GM19397 (cell line): ENCODE results near the gene DPCD.
"Not testable (repeated sequence)": the region's sequence is repeated elsewhere in the genome, so short reads cannot be mapped to it uniquely, and the experiment has no call there.

Experiments
- ATAC-seq: cut with Tn5 transposase; IDR thresholded peaks from one replicate; pipeline ENCODE4 v1.9.1; 2021; ENCODE audit warnings: mild to moderate bottlenecking, moderate library complexity; ENCODE audit not compliant: unreplicated experiment

DPCD gene

DNA sequence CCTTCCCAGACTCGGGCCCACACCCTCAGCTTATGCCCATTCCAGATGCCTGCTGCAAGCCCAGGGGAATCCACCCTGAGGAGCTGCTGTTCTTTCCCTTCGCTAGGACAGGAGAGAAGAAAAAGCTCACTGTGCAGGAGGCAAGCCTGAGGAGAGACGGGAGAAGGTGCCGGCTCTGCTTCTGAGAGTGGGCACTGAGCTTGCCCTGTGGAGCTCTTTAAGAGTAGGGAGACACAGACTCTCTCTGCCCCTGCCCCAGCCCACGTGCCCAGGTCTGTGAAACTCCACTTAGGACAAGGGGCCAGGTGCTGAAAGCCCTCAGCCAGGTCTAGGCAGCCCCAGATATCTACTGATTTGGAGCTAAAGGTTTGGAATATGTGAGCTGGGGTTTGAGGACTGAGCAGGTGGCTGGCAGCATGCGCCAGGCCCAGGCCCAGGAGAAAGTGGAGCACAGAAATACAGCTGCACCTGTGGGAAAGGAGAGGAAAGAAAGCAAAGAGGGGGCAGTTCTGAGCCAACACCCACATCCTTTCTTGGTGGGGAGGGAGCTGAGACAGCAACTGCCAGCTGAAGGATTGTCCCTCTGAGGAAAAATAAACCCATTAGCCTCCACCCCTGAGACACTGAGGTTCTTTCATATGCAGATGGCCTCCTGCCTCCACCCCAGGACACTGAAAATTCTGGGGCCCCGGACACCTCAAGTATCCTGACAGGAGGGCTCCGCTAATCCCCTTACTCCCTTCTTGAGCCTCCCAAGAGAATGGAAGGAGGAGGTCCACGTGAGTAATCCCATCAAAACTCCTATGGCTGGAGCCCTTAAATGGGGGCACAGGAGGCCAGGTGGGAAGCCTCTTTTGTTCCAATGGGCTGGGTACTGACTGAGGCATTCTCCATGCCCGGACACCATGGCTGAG lies 7.4 kb upstream of the DPCD start:
- ATAC-seq, result no peak

- ATAC-seq, result no peak
These were observed 2.3 kb upstream of the DPCD start for GRCh38 chr10:101585841-101586240.

- no peak for ATAC-seq
These were observed 758 bp downstream of the DPCD start for GRCh38 chr10:101588879-101589278.

GRCh38 chr10:101593331-101593730 lies 5.2 kb downstream of the DPCD start:
- not testable (repeated sequence) for ATAC-seq

GRCh38 chr10:101595591-101596433 lies 7.7 kb downstream of the DPCD start:
- no peak for ATAC-seq

DNA sequence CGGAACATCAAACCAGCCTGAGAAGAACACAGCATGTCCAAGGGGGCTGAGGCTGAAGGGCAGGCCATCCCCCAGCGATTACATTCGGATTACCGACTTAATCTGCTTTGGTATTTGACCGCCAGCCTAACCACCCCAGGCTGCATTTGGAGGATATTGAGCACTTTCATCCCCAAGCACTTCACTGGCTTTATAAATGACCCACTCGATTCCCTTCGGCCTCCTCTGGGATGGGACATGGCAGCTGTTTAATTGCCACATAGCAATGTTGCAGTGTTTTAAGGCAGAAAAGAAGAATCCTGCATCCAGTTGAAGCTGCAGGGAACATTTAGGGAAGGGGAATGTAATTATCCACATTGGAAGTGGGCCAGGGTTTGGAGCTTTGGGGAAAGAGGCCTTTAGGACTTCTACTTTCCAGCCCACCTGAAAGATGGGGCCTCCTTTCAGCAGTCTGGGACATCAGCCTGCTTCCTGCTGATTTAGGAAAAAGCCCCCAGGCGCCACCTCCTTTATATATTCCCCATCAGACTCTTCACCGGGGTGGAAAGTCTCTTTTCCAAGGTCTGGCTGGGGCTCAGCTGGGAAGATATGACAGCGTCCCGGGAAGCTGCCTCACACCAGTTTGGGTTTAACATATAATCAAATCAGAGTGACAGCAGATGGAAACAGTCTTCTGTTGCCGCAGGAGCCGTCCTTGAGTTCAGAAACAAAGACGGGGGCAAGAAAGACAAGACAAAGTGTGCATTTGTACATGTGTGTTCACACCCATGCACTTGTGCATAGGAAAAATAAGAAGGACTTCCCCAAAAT lies 9.2 kb downstream of the DPCD start:
- no peak for ATAC-seq

DNA sequence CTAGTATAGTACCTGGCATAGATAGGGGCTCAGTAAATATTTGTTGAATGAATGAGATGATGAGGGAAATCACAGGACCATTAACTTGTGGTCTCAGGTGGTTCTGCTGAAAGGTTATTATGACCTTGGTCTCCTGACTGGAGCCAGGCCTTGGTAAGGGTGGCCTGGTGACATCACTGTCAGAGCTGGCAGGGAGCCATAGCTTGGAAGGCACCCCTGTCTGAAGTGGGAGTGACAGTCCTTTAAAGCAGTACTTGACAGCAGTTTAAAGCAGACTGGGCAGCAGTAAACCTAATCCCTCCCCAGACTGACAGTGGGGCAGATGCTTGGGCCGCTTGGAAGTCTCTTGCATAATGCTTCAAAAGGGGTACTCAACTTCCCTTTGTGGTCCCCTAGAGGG lies 13.4 kb downstream of the DPCD start:
- ATAC-seq, result no peak

DNA sequence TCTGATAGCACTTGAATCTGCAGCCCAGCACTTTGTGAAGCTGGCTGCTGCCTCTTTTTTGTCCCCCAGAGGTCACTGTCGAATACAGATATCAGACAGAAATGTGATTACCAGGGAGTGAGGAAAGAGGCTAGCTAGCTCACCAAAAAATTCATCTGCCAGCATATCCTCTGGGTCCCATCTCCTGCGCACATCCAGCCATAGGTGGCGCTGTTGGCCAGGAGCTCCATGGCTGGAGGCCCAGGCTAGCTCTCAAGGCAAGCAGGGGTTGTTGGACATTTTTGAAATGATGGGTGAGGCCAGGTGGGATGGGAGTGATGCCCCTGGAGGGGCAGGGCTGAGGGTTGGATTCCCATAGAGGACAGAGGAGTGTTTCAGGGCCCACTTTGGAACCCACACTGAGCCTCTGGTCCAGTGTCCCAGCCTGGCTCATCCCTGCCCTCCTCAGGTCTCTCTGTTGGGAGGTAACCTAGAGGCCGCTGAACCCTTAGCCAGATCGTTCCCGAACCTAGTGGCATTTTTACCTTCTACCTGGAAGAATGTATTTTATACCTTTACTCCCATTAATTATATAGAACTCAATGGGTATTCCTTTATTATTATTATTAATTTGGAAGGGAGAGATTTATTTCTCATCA lies 14.8 kb downstream of the DPCD start:
- no peak for ATAC-seq

GRCh38 chr10:101607124-101607523 lies 19.0 kb downstream of the DPCD start:
- no peak for ATAC-seq

DNA sequence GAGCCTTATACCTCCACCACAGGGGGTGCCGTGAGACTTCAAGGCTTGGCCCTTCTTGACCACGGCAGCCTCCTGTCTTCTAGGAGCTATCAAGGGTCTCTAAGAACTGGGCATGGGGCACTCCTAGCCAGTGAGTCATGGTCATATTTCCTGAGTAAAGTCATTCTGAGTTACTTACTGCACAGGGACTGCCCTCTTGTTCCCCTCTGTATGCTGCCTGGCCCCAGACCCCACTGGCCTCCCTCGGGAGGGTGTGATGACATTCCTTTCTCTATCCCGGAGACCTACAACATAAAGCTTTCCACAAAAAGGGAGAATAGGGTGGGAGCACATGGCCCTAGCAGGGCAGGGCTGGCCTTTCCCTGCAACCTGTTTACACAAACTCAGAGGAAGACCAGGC lies 21.4 kb downstream of the DPCD start:
- no peak for ATAC-seq

DNA sequence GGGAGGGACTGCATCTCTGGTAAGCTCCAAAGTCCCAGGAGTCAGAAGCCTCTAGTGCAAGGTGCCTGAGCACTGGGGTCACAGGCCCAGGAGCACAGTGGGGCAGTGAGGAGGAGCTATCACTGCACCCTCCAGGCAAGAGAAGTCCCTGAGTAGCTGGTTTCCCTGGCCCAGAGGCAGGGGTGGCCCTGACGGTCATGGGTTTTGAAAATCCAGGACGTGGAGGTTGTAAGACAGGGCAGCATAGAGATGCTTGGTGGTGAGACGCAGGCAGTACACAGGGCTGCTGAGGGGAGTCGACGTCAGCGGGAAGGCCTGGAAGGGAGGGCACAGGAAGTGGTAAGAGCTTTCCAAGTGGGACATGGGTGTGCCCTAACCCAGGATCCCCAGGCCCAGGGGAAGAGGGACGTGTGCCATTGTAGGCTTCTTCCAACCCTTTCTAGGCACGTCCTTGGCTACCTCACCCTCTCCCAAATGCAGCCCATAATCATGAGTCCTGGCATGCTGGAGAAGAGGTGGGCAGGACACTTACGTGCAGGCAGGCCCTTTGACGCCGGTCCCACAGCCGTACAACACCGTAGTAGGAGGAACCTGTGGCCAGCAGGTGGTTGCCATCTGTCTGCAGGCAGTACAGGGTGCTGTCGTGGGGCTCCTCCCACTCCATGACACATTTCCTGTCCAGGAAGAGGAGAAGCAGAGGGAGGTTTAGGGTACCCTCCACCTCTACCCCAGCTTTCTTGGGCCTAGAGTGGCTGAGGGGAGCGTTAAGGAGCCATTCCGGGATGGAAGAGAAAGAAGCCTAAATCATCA lies 23.2 kb downstream of the DPCD start:
- ATAC-seq, result no peak

- no peak for ATAC-seq
These were observed 24.0 kb downstream of the DPCD start for GRCh38 chr10:101612086-101612485.

DNA sequence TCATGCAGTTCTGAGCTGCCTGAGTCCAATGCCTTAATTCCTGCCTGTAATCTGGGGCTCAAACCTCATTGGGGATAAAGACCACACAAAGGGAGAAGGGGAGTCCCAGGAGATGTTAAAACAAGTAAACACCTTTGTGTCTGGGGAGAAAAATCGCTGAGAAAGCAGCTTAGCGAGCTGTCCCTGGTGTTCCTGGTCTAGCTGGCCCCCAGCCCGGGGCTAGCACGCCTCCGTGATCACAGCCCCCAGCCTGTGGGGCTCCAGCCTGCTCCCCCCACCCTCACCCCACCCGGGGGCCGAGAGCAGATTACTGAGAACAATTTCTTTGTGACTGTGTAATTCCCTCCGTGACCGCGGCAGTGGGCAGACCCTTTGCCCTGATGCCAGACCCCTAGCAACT lies 24.8 kb downstream of the DPCD start:
- no peak for ATAC-seq

DNA sequence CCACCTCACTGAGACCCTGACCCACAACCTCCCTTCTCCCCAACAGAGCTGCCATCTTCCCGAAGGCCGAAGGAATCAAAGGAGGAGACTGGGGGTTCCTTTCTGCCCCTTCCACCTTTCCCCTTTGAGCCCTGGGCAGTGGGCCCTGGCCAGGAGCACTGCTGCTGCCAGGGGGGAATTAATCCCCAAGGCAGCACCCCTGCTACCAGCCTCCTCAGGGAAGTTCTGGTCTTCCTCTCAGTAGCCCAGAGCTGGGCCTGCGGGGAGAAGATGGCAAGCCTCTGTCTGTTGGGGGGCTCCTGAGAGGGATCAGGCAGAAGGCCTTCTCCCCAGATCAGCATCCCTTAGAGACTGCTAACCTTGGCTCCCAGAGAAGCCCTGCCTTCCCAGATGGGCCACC lies 25.5 kb downstream of the DPCD start:
- no peak for ATAC-seq

DNA sequence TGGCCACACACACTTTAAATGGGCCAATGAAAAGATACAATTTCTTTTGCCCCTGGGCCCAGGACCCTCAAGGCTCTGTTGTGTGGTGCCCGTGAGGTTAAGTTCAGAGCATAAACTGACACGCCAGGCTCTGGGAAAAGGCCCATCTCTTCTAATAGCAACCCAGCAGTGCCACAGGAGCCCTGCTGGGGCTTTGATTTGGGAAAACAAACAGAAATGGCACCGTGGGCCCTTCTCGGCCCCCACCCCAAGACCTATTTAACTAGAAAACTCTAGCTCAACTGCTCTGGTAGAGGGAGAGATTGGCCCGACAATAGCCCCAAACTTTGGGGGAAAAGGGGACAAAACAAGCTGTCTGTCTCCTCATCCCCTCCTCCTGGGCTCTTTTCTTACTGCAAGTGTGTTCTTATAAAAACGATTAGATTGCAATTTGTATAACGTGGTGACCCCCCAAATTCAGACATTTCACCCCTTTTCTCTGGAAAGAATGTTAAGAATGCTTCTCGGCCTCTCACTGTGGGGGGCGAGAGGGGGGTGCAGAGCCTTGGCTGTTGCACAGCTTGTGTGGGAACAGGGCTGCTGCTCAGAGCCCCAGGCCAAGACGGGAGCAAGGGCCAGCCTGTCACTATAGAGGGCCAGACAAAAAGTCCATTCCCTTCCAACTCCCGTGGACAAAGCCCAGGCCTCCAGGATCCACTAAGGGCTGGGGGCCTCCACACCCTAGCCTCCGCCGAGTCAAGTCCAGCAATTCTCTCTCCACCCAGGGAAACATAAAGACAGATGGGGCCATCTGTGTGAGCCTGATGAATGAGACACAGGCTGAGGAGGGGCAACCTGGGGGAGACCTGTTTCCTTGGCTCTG lies 26.8 kb downstream of the DPCD start:
- ATAC-seq, result no peak

DNA sequence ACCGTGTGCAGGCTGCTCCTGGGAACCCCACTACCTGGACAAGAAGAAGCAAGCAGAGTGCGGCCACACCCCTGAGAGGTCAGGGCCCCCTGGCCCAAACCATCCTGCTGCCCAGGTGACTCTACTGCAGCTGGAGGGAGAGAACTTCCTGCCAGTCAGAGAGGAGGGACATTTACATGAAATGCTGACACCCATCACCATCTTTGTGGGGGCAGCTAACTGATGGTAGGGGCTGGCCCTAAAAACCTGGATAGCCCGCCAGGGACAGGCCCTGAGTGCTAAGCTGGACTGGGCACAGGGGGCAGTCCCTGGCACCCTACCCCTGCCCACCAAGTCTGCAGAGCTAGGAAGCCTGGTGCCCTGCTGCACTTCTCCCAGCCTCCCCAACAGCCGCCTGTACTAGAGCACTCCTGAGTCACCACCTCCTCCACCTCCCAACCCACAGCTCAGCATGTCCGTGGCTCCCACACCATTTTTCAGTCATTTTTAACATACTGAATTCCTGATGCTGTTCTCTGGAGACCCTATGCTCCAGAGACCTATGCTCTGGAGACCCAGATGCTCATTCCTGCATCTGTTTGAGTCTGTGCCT lies 27.5 kb downstream of the DPCD start:
- no peak for ATAC-seq

DNA sequence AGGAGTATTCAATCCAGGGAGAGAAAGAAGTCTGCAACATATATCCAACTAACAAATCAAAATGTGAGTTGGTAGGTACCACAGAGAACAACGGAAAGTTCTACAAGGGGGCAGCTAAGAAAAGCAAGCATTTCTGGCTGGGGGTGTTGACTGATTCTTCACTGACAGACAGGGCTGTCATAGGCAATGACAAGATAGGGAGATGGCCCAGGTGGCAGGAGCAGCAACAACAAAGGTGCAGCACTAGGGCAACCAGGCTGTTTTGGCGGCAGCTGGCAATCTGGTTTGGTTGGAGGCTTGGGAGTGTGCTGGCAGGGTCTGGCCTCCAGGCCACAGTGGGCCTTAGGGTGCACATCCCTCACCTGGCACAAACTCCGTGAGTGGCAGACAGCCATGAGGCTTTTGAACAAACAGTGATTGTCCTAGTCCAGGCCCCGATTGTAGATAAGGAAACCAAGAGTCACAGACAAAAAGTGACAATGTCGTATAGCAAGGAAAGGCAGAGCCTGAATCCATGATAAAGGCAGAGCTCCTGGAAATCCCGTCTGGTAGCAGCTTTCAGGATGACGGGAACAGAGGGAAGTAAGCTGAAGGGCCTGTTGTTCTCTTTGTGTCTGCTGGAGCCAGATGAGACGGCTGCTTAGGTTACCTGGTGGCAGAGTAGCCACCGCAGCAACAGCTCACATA lies 28.4 kb downstream of the DPCD start:
- no peak for ATAC-seq
